ENCODE measurements around the gene KCNIP3. TPM values are rescaled to one million over a fixed set of nuclear protein-coding genes. Genes with fewer than 3 reads are reported as not detected.

KCNIP3 gene
- total and polyA plus RNA-seq, 9 of the 15 experiments (the other 6 are each of a cell fraction or from before 2014, with no cell fraction given), result 0.04 TPM; not detected in 8

DNA sequence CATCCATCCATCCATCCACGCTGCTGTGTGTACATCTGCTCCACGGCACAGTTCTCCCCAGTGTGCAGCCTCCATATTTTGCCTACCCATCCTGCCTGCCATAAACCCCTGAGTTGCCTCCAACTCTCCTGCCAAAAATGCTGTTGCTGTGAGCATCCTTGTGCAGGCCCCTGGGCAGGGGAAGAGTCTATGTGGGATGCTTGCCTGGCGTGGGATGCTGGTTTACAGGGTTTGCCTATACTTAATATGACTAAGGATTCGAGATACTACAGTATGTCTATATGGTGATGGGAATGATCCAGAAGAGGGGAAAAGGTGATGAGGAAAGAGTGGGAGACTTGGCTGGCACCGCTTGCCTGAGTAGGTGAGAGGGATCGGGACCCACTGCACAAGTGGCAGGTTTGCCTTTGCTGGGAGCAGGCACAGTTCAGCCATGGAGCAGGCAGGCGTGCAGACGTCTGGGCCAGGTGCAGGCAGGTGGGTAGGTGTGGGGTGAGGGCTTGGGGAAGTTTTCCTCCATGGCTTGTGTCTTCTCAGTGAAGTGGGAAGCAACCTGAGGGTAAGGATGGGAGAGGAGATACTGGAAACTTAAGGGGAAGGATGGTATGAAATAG, 75.2 kb downstream of the KCNIP3 start (continued):
- no peak for TF ChIP-seq ZBTB26 (CRISPR knock-in tag; IDR thresholded peaks at IDR 0.05)
- TF ChIP-seq ZNF778 (CRISPR knock-in tag; IDR thresholded peaks at IDR 0.05), result no peak
- TF ChIP-seq NR1H2 (CRISPR knock-in tag; IDR thresholded peaks at IDR 0.05), result no peak
- no peak for TF ChIP-seq ARID2 (IDR thresholded peaks at IDR 0.05)
- no peak for TF ChIP-seq ZNF311 (CRISPR knock-in tag; IDR thresholded peaks at IDR 0.05)
- no peak for TF ChIP-seq CCAR2 (IDR thresholded peaks at IDR 0.05; ENCODE audit: low read depth, low read length)
- no peak for TF ChIP-seq CREB1 (IDR thresholded peaks at IDR 0.05)
- TF ChIP-seq CREB1 (CRISPR knock-in tag; IDR thresholded peaks at IDR 0.05), result no peak
- no peak for TF ChIP-seq SNAPC5 (CRISPR knock-in tag; IDR thresholded peaks at IDR 0.05)
- TF ChIP-seq ZKSCAN3 (CRISPR knock-in tag; IDR thresholded peaks at IDR 0.05), result no peak
- no peak for TF ChIP-seq ZNF449 (CRISPR knock-in tag; IDR thresholded peaks at IDR 0.05)
- TF ChIP-seq CUX1 (CRISPR knock-in tag; IDR thresholded peaks at IDR 0.05), result no peak

Measured in K562 (cell line).